NCI-H2081 treated with DMSO at 0.1 percent for 48 hours (cell line): ENCODE data around the gene ABHD15.

ENCODE experiments used
- DNase-seq: peaks from one replicate; lab custom pipeline; 2025; lab: John Stamatoyannopoulos, UW

ABHD15 gene

DNA sequence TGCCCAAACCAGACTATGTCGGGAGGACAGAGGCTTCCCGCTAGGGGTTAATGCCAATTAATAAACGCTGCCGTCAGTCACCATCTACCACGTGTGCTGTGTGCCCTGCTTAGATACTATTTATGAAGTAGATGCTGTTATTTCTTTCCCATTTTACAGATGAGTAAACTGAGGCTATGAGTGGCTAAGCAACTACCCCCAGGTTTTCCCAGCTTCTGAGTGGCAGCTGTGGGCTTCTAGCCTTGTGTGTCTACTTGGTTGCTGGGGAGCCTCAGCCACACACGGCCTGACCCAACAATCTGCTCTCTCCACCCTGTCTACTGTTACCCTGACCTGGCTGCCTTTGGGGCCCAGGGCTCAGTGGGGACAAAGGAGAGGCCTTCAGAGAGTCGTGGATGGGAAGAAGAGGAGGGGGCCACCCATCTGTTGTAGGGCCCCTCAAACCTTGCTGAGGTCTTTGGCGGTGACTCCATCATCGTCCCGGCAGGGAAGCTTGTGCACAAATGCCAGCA lies 15.5 kb upstream of the ABHD15 start:
- no peak for DNase-seq

DNA sequence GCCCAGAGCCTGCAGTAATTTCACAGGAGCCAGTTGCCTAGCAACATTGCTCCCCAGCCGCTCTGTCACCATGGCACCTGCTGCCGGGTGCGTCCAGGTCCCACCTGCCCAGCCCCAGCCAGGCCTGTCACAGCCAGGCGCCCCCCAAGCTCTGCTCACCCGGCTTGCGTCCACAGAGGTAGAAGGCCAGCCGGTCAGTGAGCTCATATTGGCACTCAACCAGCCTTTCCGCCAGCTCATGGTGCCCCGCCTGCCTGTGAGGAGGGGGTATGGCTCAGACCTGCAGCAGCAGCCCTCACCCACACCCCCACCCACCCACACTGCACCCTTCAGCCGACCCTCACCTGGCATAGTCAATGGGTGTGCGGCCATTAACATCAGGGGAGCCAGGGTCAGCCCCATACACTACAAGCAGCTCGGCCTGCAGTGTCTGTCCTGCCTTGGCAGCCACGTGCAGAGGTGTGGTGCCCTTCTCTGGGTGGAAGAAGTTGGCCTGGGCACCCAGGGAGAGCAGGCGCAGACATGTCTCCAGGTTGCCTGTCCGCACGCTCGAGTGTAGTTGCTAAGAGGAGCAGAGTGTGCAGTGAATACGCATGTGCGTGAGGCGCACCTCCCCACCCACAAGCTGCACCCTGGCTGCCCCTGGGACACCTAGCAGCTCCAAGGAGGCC lies 14.9 kb upstream of the ABHD15 start:
- DNase-seq, result no peak

DNA sequence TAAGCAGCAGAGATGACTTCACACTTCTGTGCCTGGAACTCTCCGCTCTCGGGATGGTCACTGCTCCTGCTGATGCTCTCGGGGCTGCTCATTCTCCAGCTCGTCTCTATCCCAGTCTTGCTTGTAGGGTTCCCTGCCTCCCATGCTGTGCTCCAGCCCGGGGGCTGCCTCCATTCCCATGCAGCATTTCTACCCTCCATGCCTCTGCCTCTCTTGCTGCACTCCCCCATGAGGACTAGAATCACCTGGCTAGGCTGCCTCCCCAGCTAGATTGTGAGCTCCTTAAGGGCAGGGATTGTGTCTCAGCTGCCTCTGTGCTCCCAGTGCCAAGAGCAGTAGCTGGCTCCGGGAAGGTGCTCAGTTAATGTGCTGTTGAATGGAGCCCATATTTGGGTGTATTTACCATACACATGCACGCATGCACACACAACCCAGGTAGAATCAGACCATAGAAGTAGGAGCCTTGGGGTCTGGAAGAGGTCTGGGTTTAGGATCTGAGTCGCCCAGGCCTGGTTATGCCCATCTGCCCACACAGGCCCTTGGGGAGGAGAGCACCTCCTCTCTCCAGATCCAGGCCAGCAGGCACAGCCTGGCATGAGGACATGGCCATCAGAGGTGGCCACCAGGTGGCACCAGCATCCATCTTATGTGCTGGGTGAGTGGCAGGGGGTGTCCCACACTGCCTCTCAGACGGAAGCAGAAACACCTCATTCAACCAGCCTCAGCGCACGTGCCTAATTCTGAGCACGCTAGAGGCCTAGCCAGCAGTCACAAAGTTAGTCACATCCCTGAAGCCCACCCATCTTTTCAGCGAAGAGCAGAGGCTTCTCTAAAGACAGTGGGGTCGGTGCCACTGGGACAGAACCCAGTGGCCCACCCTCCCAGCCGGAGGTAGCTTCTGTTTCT lies 13.3 kb upstream of the ABHD15 start:
- no peak for DNase-seq

DNA sequence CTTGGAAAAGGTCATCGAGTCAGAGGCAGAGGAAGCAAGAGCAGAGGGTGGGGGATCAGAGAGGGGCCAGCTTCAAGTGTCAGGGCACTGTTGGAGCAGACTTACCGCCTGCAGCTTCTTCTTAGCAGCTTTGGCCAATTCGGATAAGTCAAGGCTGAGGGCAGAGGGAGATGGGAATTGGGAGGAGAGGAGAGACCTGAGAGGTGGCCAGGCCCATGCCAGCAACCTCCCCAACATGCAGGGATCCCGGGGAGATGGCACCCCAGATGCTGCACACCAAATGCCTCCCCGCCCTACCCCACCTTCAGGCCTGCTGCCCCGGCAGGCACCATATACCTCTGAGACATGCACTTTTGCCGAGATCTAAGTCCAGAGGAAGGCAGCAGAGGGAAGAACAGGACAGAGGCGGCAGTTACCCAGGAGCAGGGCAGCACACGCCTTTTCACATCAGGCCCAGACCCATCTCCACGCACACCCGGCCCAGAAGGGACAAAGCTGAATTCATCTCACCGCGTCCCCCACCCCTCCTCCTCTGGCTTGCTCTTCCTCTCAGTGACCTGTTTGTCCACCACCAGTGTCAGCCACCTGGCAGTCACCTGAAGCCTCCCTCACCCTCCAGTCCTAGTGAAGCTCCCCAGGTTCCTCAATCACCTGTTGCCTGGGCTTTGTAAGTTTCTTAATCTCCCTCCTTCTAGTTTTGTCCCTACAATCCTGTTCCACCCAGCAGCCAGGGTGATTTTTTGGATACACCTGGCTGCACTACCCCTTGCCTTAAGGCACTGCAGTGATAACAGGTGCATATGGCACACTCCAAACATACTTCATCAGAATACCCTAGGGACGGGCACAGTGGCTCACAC lies 12.0 kb upstream of the ABHD15 start:
- DNase-seq, result no peak

DNA sequence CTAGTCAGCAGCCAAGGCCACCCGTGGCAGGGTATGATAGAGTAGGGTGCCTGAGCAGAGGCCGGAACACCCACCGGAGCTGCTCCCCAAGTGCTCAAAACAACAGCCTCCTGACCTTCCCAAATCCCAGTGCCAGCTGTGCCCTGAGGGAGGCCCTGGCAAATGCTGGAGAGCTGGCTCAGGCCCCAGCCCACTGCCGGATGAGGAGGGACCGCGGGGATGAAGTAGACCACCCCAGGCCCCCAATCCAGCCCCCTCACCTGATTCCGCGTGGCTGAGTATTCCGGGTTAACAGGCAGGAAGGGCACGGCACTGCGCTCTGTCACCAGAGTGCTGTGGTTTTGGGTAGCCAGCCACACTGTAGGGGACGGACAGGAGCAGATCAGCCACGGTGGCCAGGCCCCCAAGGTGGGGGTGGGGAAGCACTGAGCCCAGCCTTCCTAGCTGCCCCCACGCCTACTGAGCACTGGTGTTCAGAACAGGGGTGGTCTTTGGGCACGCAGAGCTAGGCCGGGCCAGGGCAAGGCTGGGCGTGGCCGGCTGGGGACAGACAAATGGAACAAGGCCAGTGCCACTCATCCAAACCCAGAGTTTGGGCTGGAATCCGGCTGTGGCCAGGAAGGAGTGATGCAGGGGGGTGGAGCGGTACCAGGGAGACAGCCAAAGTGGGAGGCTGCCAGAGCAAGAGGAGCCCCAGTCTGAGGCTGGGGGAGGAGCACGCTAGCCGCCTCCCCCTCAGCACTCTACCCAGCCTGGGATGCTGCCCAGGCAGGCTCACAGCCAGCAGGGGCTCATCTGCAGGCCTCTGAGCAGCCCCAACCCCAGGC lies 10.8 kb upstream of the ABHD15 start:
- no peak for DNase-seq

DNA sequence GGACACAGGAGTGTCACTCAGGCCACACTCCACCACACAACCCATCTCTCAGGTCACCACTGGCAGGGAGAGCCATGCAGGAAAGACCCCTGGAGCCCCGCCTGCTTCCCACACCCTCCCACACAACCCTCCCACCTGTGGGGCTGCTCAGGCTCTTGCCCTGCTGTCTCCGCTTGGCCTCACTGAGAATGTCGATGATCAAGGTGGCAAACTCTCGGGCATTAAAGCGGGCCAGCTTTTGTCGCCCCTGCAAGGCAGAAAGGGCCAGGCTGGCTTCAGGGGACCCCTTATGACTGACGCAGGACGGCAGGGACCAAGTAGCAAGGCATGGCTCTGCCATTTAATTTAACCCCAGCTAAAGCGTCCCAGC lies 10.1 kb upstream of the ABHD15 start:
- no peak for DNase-seq

DNA sequence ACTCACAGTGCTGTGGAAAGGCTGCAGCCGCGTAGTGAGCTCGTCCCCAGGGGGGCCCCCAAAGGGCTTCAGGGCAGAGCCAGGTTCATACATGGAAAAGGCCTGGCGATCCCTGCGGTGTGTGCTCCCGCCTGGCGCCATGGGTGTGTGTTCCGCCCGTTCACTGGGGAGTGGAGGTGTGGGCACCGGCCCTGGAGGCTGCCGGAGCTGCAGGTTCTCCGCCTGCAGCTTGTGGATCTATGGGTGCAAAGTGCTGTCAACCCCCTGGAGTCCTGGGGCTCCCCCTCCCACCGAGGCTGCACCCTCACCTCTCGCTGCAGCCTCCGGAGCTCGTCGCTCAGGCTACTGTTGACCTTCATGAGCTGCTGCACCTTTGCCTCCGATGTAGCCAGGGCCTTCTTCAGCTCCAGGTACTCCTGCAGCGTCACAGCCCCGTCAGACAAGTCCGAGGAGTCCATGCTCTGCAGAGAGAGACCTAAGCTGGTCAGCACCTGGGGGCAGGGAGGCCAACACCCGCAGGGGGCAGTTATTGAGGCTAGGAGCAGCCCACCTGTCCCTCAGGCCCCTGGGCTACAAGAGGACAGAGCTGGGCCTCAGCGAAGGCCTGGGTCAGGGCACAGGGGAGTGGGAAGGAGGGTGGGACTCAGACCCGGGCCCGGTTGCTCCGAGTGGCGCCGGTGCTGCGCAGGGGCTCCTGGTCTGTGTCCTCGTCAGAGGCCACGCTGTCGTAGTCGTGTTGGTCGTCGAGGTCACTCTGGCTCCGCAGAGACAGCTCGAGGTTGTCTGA lies 9.6 kb upstream of the ABHD15 start:
- no peak for DNase-seq

DNA sequence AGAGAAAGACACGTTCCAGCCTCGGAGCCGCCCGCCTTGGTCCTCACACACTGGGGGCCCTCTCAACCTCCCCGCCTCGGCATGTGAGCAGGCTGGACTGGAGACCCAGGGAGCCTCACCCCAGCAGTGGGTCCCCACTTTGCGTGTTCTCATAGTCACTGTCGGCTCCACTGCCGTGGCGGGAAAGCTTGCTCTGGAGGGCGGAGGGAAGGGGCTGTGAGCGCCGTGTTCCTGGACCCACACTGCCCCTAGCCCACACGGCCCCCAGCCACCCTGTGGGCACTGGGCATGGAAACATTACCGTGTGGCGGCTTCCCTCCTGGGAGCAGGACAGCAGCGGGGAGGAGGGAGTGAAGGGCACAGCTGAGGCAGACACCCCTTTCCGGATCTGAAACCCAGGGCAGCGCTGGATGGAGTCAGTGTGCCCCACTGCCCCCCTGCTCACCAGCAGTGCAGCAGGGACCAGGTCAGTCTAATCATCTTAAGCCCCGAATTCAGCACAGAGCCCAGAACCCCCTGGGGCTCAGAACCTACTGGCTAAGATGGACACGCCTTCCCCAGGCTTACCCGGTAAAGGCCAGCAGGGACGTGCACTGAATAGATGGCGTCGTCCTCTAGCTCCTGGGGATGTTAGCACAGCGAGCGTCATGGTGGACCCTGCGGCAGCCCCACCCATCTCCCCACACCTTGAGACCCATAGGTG lies 8.8 kb upstream of the ABHD15 start:
- no peak for DNase-seq

DNA sequence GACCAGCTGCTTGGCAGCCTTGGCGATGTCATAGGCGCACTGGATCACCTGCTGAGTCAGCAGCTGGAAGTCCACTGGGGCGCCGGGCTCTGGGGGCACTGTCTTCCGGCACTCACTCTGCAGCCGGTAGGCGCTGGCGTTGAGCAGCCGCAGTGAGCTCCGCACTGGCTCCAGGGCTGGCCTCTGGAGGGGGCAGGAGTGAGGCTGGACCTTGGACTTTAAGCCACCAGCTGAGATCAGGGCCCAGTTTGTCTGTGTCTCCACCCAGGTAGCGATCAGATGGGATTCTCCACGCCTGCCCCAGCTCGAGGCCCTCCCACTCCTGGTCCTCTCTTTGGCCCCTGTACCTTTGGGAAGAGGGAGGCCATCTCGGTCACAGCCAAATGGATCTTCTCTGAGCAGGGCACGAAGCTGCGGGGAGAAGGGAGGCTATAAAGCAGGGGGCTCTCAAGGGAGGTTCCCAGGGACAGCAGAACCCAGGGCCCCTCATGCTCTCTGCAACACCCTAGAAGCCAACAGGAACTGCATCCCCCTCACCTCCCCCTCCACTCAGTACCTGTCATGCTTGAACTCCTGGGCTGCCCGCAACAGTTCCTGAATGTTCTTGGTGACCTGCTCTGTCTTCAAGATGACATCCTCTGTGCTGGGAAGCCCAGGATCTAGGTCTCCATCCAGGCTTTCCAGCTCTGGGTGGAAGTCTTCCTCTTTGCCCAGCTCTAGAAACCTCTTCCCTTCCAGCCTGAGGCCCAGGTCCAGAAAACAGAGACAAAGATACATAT lies 8.1 kb upstream of the ABHD15 start:
- DNase-seq, result no peak

DNA sequence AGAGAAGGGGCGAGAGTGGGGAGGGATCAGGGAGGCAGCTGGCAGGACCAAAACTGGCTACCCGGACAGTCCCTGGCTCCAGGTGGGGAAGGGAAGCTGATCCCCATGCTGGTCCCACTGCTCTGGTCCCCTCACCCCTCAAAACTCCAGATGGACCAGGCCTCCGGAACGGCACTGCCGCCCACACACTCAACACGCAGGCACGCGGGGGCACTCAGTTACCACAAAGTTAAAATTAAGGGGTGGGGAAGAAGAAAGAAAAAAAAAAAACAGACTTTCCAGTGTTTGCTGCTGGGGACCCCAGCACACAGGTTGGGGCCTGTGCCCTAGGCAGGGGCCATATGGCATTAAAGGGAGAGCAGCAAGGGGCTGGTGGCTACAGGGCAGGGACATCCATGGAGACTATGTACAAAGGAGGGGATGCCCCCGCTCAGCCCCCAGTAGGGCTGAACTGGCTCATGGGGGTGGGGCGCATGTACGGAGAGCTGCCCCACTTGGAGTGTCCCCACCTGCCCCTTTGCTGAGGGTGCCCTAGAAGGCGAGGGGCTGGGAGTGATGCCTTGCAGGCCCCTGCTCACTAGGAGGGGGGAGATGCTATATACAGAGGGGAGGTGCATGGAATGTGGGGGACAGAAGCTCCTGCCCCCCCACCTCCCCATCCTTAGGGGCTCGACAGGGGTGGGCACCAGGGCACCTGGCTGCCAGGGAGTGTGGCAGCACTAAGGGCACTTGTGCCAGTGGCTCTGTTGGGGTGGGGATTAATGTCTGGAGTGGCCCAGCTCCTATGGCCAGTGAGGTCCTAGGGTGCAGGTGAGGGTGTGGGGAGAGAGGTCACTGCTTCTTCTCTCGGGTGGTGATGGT lies 7.3 kb upstream of the ABHD15 start:
- DNase-seq, result no peak

DNA sequence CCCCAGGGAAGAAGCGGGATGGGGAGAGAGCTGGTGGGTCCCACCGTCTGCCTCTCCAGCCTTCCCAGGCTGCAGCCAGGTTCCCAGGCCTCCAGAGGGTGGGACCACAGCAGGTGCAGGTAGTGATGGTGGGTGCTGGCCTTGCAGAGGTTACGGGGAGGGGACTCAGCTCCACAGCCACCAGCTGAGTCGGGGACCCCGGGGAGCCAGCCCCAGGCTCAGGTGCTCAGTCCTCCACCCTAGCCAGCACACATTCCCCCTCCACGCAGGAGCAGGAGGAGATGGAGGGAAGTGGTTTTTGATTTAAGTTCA lies 6.7 kb upstream of the ABHD15 start:
- no peak for DNase-seq

DNA sequence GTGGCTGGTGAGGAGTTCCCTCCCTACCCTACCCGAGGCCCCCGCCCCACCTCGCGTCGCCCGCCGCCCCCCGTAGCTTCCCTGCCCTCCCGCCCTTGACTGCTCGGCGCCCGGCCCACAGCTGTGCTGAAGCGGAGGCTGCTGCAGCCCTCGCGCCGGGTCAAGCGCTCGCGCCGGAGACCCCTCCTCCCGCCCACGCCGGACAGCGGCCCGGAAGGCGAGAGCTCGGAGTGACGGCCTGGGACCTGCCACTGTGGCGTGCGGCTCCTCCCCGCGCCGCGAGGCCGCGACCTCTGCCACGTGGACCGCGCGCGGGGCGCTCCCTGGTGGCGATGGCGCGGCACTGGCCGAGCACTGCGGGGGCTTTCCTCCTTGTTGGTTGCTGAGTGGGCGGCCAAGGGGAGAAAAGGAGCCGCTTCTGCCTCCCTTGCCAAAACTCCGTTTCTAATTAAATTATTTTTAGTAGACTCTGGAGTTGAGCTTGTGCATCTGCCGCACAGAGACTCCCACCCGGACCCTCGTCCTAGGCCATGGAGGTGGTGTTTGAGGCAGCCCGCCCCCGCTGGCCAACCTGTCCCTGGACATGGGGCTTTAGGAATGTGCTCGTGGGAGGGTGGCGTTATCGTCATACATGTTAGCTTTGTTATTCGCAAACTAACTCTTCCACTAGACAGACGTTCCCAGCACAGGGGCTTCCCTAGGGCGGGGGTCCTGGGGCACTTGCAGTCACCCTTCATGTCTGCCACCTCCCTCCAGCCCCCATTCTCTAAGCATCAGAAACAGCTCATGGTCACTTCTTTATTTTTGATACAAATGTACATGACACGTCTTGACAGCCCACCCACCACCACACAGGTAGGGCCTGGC lies 6.1 kb upstream of the ABHD15 start:
- no peak for DNase-seq

DNA sequence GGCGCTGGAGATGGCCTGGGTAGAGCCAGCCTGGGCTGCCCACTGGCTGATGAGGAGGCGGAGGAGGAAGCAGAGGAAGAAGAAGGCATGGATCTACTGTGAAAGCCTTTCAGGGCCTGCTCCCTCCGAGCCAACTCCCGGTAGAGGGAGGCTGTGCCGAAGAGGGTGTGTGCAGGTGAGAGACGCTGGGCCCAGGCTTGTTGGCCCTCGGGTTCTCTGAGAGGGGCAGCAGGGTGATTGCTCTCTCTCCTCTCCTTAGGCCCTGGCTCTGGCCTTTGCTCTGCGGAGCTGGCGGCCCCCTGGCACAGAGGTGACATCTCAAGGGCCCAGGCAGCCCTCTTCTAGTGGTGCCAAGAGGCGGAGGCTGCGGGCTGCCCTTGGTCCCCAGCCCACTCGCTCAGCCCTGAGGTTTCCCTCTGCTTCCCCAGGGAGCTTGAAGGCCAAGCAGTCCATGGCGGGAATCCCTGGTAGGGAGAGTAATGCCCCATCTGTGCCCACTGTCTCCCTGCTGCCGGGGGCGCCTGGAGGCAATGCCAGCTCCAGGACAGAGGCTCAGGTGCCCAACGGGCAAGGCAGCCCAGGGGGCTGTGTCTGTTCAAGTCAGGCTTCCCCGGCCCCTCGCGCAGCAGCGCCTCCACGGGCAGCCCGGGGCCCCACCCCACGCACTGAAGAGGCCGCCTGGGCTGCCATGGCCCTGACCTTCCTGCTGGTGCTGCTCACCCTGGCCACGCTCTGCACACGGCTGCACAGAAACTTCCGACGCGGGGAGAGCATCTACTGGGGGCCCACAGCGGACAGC lies 5.2 kb upstream of the ABHD15 start:
- DNase-seq, result no peak

DNA sequence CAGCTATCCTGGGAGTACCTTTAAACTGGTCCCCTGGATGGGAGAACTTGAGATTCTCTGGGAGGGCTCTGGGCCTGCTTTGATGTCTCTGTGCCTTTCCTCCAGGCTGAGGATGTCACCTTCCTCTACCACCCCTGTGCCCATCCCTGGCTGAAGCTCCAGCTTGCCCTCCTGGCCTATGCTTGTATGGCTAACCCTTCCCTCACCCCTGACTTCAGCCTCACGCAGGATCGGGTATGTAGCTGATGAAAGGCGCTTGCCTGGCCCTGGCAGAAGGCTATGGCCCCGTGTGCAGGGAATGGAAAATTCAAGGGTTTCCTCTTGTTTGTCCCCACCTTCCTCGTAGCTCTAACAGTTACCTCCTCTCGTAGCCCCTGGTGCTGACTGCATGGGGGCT lies 4.6 kb upstream of the ABHD15 start:
- DNase-seq, result no peak

DNA sequence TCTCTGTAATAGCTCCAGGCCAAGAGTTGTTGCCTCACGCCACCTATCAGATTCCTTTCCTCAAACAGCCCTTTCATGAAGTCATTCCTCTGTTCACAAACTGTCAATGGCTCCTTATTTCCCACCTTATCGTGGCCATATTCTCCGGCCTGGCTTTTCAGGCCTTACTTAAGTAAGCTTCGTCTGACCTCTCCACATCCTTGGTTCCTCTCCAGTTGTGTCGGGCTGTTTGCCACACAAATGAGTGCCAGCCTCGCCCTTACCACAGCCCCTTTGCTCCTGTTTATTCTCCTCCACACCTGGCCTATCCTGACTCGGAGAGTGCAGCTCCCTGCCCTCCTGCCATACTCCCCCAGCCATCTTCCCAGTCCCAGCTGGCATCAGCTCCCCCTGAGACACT lies 3.7 kb upstream of the ABHD15 start:
- DNase-seq, result no peak

DNA sequence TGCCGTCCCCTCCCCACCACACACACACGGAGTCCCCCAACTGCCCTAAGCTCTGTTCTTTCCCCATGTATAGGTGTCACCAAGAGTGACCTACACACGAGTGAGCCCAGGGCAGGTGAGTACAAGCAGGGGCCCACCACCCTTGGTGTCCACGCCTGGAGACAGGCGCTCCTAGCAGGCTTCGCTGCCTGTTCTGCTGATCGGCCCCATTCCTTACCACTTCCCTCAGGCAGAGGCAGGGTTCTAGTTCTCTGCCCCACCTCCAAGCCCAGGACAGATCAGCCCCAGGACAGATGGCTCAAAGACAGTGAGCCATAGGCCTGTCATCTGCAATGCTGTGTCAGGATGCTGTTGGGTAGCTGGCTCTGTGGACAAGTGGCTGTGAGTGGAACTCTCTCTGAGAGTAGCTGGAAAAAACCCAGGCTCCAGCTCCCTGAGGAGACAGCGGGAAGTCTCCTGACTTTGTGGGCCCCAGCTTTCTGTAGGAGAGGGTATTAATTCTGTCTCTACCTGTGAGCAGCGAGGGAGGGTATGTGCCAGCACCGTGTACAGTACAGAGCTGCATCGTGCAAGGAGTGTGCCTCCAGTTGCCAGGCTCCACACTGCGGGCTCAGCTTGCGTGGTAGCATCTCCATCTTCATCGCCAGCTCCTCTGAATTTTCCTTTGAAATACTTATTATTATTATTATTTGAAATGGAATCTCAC lies 2.6 kb upstream of the ABHD15 start:
- no peak for DNase-seq
